ENCODE results near the gene CAPZA1.
"Not testable (repeated sequence)": the region's sequence is repeated elsewhere in the genome, so short reads cannot be mapped to it uniquely, and the experiment has no call there.

CAPZA1 gene

GRCh38 chr1:112629256-112629655, 9.6 kb downstream of the CAPZA1 start:
- DNase-seq, result no peak

GRCh38 chr1:112633628-112634027, 14.0 kb downstream of the CAPZA1 start:
- DNase-seq, result no peak

GRCh38 chr1:112634367-112634766, 14.7 kb downstream of the CAPZA1 start:
- DNase-seq, result no peak

GRCh38 chr1:112636056-112636455, 16.4 kb downstream of the CAPZA1 start:
- DNase-seq, result no peak

- no peak for DNase-seq
Measured at GRCh38 chr1:112636597-112637253, 17.1 kb downstream of the CAPZA1 start.

- no peak for DNase-seq
Measured at GRCh38 chr1:112637254-112638109, 17.9 kb downstream of the CAPZA1 start.

- DNase-seq, result no peak
Measured at GRCh38 chr1:112638110-112638428, 18.4 kb downstream of the CAPZA1 start.

- not testable (repeated sequence) for DNase-seq
Measured at GRCh38 chr1:112640437-112640836, 20.8 kb downstream of the CAPZA1 start.

GRCh38 chr1:112643080-112643479, 23.4 kb downstream of the CAPZA1 start:
- DNase-seq, result no peak

GRCh38 chr1:112646225-112646624, 26.6 kb downstream of the CAPZA1 start:
- no peak for DNase-seq

- DNase-seq, result no peak
Measured at GRCh38 chr1:112651205-112651604, 31.6 kb downstream of the CAPZA1 start.

- no peak for DNase-seq
Measured at GRCh38 chr1:112665857-112666256, 46.2 kb downstream of the CAPZA1 start.

- no peak for DNase-seq
Measured at GRCh38 chr1:112666946-112667345, 47.3 kb downstream of the CAPZA1 start.

- DNase-seq, result no peak
Measured at GRCh38 chr1:112672009-112672408, 52.4 kb downstream of the CAPZA1 start.

GRCh38 chr1:112672842-112673241, 53.2 kb downstream of the CAPZA1 start:
- DNase-seq, result no peak

GRCh38 chr1:112673592-112674439, 54.2 kb downstream of the CAPZA1 start:
- no peak for DNase-seq

- peak; percentile 74 for DNase-seq
Measured at GRCh38 chr1:112674440-112674985, 54.9 kb downstream of the CAPZA1 start, which contains the start of gene MOV10. Gene MOV10, plus strand, starts transcription at chr1:112674659. Its CDS starts 254 bp downstream, at chr1:112674913.

GRCh38 chr1:112674986-112675727, 55.5 kb downstream of the CAPZA1 start:
- peak; percentile 57 for DNase-seq

- no peak for DNase-seq
Measured at GRCh38 chr1:112675728-112676381, 56.2 kb downstream of the CAPZA1 start.

- no peak for DNase-seq
Measured at GRCh38 chr1:112676543-112676942, 56.9 kb downstream of the CAPZA1 start.

- no peak for DNase-seq
Measured at GRCh38 chr1:112677501-112677900, 57.9 kb downstream of the CAPZA1 start.

- no peak for DNase-seq
Measured at GRCh38 chr1:112678605-112679004, 59.0 kb downstream of the CAPZA1 start.
